HG03457 (cell line): Measurements from ENCODE around the gene DCBLD2.
"Not testable (repeated sequence)": the region's sequence is repeated elsewhere in the genome, so short reads cannot be mapped to it uniquely, and the experiment has no call there.

ENCODE experiments used
- ATAC-seq: cut with Tn5 transposase; IDR thresholded peaks from one replicate; pipeline ENCODE4 v1.9.1; 2021; ENCODE audit warnings: moderate number of reproducible peaks; ENCODE audit not compliant: unreplicated experiment

The DCBLD2 gene

DNA sequence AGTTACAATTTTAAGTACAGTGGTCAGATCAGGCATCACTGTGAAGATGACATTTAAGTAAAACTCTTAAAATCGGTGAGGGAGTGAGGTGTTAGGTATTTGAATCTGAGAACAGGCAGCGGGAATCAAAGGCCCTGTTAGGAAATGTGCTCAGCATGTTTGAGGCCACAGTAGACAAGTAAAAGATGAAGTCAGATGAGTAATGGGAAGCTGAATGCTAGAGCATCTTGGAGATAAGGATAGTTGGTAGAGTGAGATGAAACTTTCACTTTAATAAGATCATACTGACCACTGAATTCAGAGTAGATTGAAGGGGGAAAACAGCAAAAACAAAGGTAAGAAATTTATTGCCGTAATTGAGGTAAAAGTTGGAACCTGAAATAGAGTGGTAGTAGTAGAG lies 61.6 kb downstream of the DCBLD2 start:
- ATAC-seq, result no peak

DNA sequence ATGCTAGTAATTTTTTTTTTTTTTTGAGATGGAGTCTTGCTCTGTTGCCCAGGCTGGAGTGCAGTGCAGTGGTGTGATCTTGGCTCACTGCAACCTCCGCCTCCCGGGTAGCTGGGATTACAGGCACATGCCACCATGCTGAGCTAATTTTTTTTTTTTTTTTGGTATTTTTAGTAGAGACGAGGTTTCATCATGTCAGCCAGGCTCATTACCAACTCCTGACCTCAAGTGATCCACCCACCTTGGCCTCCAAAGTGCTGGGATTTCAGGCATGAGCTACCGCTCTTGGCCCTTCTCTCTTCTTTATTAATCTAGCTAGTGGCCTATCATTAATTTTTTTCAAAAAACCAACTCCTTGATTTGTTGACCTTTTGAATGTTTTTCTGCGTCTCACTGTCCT lies 70.4 kb downstream of the DCBLD2 start:
- ATAC-seq, result not testable (repeated sequence)

DNA sequence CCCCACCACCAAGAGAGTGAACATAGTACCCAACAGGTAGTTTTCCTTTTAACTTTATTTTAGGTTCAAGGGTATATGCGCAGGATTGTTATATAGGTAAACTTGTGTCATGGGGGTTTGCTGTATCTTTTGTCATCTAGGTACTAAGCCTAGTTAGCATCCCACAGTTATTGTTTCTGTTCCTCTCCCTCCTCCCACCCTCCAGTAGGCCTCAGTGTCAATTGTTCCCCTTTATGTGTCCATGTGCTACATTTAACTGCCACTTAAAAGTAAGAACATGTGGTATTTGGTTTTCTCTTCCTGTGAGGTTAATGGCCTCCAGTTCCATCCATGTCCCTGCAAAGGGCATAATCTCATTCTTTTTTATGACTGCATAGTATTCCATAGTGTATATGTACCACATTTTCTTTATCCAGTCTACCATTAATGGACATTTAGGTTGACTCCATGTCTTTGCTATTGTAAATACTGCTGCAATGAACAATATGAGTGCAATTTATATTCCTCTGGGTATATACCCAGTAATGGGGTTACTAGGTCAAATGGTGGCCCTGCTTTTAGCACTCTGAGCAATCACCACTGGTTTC lies 72.2 kb downstream of the DCBLD2 start:
- no peak for ATAC-seq

DNA sequence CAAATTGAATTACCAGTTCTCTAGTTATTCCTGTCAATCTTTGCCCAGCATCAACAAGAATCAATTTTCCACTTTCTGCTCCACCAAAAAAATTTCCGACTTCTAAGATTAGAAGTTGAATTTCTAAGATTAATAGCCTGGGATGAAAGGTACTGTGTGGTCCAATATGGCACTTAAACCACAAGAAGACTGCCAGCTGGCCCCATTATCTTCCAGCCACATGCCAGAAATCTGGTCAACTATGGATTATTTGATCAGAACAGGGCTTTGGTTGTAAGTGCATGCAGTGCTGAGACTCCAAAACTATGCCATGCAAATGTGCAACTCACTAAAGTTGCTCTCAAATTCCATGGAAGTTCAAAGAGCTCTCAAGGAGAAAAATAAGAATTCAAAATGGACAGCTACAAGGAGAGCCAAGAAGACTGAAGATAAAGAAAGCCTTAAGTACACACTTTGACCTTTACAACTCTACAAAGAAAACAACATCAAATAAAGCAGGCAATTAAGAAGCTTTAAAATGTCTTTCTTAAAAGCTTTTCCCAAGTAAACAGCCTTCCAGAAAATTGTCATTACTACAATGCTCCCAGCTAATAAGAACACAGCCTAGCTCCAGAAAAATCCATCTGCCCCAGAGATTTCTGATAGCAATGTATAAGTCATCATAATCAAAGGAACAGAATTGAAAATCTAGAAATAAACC lies 74.1 kb downstream of the DCBLD2 start:
- no peak for ATAC-seq

DNA sequence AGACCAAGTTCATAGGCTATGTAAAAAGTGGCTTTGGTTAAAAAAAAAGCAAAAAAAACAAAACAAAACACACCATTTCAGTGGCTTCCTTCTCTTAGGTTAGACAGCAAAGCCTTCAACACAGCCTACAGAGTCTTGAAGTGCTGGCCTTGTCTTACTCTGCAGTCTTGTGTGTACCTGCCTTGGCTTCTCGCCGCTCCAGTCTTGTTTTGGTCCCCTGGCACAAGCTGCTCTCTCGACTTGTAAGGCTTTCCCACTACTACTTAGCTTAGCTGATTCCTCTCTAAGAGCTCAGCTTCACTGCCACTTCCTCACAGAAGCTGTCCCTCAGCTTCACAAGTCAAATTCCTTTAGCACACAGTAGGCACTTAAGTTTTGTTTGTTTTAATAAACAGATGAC lies 75.4 kb downstream of the DCBLD2 start:
- ATAC-seq, result no peak

DNA sequence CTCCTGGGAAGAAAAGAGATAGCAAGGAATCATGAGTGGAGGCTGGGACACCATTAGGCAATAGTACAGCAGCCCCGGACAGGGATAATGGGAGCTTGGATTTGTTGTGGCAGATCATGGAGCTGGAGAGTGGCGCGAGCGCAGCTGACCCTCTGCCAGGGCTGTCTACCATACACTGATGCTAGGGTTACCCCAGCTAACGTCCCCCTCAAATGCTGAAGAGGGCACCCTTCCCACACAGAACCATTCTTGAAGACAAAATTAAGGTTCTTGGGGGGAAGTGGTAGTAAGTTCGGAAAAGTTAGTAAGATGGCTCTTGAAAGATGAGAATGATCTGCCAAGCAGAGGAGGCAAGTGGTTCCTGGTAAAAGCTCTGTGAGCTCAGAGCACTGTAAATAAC lies 77.2 kb downstream of the DCBLD2 start:
- no peak for ATAC-seq

DNA sequence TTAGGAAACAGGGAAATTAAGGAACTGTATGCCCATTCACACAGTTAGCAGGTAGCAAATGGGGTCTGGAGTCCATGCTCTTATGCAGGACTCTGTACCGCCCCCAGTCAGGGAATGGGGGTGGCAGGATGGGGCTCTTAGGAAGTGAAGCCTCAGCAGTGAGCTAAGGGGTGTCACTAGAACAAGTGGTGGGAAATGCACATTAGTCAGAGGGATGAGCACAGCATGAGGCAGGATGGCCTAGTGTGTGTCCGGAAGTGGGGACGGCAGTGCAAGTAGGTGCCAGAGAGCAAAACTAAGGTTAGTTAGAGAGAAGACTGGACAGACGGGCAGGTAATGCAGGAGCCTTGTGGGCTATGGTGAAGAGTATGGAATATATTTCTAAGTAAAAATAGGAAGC lies 77.7 kb downstream of the DCBLD2 start:
- ATAC-seq, result no peak

DNA sequence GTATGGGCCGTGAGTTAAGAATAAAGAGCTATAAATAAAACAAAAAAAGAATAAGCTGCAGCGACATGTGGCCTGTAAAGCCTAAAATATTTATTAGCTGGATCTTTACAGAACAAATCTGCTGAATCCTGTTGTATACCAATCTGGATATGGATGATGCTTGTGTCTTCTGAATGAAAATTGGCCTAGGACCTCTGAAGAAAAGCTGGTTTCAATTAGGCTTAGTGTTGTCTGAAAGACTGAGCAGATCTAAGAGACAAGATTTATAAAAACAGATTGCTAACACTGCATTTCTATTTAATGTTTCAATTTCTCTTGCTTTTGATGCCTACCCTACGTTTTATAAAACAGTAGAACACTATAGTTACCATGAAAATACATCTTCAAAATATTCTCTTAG lies 80.4 kb downstream of the DCBLD2 start:
- ATAC-seq, result no peak

DNA sequence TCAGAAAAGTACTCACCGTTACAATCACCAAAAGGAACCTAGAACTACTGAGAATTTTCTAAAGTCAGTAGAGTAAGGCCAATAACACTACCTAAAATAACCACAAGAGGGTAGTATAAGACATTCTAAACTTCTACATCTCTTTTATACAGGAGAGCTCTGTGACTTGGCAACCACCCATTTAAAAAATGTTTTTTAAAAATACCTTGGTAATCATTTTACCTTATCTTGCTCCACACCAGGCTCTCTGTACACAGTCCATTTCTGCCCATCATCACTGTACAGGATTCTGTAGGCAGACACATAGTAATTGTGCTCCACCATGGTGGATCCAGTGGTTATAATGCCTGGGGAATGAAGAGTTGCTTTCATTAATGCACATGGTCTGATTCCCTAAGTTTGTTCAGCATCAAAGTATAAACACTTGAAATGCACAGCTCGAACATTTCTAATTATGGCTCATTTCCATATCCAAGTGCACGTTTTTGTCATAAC lies 83.9 kb downstream of the DCBLD2 start:
- no peak for ATAC-seq

DNA sequence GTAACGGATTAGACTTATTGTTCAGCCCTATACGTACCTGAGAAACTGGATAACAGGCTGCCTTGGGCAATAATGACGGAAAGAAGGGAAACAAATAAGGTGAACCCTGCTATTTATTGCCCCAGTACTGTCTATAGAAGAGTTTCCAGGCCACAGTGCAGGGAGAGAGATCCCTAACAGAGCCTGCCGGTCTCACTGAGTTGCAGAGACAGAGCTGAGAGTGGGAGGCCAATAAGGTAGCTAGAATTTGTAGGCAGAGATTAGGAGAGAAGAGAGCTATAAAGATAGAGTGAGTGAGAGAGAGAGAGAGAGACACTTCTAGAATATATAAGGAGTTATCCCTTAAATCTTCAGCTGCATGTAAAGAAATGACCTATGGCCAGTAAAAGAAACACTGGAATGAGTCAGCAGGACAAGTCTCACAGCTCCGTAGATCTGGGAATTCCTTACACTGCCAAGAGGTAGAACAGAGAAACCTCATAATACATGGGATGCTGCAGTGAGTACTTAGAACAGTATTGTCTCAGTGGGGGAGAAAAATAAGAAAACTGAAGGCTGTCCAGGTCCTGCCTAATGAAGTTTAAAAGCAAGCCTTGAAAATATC lies 86.6 kb downstream of the DCBLD2 start:
- no peak for ATAC-seq

DNA sequence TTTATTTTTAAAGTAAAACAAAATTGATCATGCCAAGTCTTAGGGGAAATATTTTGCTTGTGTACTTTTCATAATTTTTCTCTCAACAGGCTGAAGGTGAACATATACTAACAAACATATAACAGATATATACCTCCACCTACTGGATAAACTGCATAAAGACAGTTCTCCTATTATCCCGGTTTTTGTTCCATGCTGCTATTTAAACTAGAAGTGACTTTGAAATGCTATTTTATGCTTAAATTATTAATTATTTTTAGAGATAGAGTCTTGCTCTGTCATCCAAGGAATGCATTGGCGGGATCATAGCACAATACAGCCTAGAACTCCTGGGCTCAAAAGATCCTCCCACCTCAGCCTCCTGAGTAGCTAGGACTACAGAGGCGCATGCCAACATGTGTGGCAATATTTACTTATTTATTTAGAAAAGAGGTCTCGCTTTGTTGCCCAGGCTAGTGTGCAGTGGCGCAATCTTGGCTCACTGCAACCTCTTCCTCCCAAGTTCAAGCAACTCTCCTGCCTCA lies 88.6 kb downstream of the DCBLD2 start:
- ATAC-seq, result no peak

DNA sequence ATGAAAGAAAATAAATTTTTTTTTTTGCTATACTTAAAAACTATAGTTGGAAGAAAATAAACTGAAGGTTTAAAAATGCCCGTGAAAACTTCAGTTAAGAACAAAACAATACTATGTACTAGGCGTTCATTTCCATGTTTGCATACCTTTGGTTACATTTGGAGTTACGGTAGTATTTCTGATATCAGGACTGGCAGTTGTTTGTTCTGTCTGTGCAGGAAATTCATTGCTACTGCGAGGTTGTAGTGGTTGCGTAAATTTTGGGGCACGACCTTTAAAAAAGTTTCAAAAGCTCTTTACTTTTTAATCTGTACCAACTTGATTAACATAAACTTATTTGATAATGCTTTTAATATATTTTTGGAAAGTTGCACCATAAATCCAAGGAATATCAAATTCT lies 90.4 kb downstream of the DCBLD2 start:
- no peak for ATAC-seq

DNA sequence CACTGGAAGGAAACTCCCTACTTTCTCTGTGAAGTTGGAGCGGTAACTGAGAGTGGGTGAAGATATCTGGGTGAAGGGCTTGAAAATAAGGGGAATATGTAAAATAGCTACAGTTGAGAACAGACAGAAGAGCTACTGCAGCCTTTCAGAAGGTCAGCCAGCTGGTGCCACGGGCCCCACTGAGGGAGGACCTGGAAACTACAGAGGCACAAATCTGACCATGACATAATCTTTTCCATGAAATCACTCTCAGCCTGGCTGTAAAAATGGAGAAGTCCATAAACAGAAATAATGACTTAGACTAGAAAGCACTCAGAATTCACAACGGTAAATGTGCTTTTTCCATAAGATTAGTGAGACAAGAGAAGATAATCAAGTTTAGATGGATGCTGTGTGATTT lies 91.9 kb downstream of the DCBLD2 start:
- ATAC-seq, result no peak

DNA sequence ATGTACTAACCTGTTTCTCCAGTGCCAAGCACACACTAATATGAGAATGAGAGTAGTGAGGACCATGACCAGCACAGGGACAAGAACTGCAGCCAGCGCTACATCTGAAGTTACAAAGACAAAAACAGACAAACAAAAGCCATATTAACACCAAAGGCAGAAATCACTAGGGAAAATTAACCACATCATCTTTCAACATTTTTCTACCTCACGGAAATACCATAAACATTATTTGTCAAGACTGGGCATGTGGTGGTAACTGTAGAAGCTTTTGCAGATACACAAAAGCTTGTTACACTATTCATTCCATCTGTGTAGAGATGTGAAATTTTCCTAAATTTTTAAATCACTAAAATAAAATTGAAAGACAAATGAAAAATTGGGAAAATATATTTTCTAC lies 93.4 kb downstream of the DCBLD2 start:
- no peak for ATAC-seq

DNA sequence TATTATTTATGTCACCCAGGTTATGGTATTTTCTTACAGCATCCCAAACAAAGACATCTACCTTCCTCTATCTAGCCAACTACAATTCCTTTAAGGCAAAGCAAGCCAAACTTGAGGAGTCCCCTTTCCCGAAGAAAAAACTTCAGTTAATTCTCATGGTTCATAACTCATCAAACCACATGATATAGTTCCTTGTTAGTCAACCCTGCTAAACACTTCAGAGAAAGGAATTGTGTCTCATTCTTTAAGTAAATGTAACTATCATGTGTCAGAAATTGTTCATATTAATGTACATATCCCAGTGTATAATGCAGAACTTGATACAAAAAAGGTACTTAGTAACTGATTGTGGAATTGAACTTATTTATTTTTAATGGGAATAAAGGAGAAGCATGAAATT lies 93.9 kb downstream of the DCBLD2 start:
- ATAC-seq, result no peak

DNA sequence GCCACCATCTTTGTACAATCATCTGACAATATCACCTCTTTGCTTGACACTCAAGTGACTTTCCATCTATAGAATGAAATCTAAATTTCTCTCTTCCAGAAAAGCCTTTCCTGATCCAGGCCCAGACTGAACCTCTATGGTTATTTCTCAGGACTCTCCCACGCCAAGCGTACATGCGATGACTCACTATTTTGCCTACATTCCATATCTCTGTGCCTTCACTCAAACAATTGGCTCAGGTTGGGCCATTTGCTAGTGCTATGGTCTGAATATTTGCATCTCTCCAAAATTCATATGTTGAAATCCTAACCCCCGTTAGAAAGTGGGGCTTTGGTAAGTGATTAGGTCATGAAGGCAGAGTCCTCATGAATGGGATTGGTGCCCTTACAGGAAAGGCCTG lies 94.5 kb downstream of the DCBLD2 start:
- no peak for ATAC-seq

DNA sequence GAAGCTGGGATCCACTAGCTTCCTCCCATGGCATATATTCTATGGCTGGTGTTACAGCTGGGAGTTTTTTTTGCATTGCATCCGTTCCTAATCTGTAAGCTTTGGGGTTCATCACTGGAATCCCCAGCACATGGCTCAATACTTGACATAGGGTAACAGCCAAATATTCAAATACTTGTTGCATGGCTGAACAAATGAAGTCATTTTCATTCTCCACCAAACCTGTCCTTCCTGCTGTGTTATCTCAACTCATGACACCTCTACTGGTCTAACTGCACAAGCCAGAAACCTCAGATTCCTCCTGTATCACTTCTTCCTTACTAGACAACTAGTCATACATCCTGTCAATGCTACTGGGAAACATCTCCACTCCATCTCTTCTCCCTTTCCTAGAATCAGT lies 95.0 kb downstream of the DCBLD2 start:
- no peak for ATAC-seq

DNA sequence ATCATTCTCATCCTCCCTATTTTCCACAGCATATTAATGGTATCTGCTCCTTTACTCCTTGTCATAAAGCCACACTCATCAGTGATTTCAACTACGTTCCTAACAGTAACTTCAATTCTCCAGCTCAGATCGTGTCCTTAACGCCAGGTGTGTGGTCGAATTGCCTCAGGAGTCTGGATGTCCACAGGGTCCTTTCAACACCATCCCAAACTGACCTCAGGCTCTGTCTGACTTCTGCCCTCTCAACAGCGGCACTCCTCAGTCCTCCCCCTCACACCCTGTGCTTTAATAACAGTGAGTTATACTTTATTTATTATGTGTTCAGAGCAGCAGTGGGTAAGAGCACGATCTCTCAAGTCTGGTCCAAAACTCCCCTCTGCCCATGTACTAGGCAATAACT lies 95.9 kb downstream of the DCBLD2 start:
- no peak for ATAC-seq

DNA sequence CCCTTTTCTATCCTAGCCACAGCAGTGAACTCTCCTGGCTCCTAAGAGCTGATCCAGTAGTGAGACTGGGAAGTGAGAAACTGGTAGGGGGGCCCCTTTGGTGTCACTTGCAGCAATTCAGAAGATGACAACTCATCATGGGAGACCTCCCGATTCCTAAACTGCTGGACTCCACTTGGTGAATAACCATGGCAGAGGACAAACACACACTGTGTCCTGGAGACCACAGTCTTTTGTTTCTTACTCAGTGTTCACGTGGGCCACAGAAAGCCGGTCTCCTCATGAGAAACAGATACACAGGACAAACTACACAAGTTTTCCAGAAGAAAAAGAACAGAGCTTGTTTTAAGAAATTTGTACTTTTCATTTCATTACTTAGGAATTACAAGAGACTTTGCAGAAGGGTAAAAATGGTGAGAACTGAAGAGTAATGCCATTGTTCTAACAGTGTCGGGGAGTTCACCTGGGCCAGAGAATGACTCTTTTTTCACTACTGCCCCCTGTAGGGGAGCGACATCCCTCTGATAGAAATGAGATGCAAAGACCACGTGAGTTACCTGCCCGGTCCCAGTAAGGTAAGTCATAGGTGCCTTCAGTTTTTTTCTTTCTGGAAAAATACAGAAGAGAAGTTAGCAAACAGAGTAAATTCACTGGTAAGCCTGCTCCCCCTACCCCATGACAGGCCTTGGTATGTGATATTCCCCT lies 100.3 kb downstream of the DCBLD2 start:
- ATAC-seq, result no peak

DNA sequence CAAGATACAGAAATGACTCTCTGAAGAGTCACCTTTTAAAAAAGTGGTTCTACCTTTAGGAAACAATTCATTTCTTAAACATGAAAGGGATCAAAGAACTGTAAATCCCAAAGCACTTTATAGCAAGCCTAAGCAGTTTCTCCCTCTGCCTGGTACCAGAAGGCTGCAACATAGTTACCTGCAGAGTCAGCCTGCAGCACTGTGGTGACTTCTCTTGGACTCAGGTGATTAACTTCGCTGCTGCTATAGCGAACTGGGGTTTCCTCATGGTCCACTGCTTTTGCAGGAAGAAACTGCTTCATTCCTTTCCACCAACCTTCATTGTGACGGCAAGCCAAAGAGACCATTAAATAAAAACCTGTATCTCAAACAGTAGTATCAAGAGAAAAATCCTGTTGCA lies 101.1 kb downstream of the DCBLD2 start:
- ATAC-seq, result no peak

DNA sequence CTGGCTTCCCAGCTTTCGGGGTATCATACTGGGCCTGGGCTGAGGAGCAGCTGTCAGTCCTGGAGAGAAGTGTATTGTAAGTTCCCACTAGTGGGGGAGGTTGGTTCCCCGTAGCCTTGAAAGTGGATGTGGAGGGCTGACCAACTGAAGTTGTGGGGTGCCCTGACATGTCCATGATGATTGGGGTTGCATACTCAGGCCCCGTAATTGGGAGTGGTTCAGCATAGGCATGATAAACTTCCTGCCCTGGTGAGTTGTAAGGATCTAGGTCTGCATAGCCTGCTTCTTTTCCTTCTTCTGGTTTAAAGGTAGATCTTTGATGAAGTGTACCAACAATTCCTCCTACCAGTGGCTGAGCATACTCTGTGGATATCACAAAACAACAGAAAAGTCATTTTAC lies 102.0 kb downstream of the DCBLD2 start:
- ATAC-seq, result no peak

DNA sequence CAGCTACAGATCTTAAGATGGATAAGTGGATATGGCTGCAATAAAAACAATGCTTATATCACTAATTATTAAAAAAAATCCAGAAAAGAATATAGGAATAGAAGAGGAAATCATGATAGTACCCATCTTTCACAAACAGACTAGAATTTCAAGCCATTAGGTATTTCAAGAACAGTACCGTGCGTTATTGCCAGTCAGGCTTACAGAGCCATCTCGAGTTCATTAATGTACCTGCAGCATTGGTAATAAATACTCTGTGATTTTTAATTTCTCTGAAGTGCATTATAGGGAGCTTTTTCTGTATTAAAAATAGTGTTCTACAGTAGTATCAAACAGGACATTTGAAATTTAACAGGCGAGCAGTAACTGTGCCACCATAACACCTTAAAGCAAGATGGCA lies 102.7 kb downstream of the DCBLD2 start:
- ATAC-seq, result no peak
